CD4-positive, alpha-beta T cell treated with Interleukin-6 at 100 ng/mL for 8 hours (primary cell): ENCODE data around the gene NEK6.

ENCODE experiments used
- DNase-seq: peaks from one replicate; pipeline ENCODE4 v3.0.0-alpha.2; 2020; ENCODE audit warnings: mixed read lengths, low spot score

Gene NEK6

DNA sequence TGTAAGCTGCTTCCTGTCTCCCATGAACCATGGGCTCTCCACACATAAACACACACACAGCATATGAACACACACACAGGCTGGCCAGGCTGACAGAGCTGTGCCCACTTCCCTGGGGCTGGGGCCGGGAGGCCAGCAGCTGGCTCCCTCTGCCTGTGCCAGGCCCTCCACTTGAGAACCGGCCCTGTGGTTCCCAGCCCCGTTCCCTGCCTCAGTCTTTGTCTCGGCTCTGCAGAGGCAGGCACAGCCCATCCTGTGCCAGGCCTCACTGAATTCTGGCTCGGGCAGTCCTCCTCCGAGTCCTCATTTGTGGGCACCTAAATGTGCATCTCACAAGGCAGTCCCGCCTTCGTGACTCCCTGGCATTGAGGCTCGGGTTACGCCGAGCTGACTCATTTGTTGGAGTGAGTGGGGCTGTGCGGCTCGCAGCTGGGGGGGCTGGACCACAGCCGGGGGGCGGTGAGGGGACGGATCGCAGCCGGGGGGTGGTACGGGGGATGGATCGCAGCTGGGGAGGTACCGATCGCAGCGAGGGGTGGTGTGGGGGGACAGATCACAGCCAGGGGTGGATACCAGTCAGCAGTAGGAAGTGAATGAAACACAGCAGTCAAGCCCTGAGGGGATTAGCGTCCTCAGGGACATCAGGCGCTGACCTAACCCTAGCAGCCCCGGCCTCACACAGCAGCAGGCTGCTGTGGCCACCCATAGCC, 85.2 kb downstream of the NEK6 start:
- no peak for DNase-seq

DNA sequence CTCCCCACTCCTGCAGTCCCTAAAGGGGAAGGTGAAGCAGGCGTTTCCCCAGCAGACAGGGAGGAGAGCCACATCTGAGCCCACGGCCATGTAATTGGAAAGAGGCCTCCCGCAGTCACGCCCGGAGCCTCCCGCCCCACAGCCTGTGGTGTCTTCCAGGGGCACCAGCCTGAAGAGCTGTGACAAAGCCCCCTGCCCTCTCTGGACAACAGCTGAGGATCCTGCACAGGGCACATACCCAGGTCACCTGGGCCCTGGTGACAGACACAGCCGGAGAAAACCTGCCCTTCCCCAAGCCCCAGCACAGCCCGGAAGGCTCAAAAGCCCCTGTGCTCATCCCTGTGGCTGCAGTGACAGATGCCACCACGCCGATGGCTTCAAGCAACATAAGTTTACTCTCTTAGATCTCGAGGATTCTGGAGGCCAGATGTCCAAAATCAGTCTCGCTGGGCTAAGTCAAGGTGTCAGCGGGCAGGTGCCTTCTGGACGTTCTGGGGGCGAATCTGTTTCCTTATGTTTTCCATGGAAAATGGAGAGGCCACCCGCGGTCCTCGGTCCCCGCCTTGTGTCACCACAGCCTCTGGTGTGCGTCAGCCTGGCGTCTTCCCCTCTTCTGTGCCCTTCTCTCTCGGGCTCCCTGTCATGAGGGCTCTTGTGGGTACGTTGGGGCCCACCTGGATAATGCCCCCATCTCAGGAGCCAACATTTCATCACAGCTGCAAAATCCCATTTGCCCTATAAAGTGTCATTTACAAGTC, 86.0 kb downstream of the NEK6 start:
- DNase-seq: no peak

DNA sequence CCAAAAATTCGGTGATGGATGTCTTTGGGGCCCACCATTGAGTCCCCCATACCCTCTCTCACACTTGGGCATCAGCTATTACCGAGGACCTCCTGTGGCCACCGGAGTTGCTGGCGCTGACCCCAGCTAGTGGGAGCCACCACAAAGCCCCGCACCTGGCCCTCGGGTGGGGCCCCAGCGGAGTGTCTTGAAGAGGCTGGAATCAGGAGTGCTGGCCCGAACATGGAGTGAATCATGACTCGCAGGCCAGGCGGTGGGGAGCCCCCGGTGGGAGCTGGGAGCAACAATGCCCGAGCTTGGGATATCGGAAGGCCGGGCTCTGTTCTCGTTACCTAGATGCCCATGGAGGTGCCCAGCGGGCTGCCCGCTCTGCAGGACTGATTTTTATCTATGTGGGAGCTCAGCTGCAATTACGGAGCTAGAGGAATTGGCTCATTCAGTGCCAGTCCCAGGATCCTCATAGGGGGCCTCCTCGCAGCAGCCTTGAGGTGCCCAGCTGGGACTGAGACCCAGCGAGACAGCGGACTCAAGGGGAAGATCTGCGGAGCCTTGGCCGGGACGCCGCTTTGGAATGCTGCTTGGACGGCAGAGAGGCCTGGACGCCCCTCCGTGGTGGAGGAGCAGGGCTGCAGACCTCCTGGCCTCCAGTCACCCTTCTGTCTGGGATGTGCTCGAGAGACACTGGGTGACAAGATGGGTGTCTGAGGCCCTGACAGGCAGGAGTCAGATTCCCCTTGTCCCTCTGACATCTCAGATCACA, 86.7 kb downstream of the NEK6 start:
- DNase-seq: no peak

DNA sequence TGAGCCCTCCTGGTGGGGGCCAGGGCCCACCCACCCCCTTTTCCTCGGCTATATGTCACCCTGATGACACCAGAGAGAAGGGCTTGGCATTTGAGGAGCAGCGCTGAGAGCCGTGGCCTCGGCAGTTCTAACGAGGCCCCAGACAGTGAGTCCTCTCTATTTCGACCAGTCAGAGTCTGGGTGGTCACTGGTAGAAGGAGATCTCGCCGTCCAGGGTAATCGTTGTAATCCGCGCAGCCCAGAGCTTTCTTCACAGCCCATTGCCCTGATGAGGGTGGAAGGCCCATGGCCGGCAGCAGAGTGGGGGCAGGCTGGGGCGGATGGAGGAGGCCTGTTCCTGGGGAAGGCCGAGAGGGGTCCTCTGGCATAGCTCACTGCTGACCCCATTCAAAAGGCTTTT, 87.3 kb downstream of the NEK6 start:
- no peak for DNase-seq

DNA sequence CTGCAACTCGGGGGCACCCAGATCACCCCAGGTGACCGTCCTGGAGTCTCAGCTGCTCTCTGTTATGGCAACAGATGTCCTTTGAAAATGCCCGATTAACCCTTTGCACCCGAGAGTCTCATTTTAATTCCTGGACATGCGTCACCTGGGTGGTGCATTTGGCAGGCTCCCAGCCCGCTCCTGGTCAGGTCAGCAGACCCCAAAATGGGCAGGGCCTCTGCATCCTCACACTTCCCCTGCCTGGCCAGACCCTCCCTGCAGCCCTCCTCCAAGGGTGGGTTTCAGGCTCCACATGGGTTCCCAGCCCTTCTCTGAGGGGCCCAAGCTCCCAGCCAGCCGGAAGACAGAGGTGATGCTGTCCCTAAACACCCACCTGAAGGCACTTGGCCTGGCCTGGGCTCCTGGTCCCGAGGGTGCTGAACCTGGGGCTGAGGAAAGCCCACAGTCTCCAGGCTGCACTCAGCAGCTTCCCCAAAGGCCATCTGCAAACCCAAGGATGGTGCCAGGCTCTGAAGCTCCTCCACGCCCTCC, 88.1 kb downstream of the NEK6 start:
- DNase-seq: no peak

DNA sequence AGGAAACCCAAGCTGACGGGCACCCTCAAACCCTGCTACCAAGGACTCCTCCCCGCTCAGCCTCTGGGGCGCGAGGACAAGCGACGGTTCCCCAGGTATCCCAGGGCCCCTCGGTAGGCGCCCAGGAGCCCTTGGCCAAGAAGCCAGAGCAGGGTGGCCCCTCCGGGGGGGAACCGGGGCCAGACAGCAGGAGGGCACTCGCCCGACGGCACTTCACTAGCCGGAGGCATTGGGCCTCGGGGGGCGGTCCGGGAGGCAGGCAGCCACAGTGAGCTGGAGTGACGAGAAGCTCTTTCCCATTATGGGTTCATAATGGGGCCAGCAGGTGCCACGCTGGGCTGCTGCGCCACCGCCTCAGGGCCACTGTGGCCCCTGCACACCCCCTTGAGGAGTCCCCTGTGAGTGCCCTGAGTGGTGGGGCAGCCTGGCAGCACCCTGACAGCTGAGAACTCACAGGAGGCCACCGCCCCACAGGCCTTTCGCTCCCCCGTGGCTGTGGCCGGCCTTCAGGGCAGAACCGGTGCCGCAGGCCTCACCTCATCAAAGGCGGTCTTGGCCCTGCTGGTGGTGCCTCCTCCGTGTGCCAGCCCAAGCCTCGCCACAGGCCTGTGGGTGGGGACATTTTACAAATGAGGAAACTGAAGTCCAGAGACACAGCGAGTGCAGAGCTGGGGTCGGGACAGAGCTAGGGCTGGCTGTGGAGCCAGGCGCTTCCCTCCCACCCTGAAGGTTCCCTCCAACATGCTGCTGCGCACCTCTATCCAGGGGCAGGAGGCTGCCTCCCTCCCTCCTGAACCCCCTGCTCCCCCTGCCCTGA, 88.8 kb downstream of the NEK6 start:
- no peak for DNase-seq

DNA sequence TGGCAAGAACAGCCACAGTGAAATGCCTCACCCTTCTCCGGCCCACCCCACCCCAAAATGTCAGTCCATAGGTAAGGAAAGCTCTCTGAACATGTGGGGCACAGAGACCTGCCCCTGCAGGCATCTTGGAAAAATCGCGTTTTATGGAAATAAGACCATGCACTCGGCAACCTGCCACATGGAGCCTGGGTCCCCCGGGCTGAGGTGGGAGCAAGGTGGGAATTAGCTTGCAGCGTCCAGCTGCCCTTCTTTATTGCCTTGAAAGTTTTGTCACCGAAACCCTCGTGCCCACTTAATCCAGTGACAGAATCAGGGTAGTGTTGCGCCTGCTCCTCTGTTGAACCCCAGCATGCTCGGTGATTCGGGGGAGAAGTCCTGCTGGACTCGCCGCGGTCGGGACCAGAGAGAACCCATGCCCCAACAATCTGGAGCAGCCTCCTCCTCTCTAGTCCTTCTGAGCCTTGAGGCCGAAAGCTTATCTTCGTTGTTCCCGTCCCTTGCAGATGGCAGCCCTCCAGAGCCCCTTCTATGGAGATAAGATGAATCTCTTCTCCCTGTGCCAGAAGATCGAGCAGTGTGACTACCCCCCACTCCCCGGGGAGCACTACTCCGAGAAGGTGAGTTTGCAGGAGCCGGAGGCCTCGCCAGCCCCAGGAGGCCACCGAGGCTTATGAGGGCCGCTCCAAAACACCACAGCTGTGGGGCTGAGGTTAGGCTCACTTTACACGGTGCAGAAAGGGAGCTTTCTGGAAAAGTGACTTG, 89.6 kb downstream of the NEK6 start:
- DNase-seq: no peak

DNA sequence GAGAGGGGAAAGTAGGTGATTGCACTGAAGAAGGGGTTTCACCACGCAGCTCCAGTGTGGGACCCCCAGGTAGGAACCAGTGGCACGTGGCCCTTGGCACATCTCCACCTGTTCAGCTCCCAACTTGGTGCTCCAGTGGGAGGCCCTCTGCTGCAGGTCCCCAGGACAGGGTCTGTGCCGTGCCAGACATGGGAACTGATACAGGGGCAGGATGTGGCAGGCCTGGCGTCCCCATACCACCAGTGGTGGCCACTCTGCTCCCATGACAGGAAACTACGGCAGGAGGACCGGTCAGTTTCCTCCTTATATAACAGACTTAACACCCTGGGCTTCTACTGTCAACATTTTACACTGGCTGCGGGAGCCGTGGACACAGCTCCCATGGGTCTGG, 90.2 kb downstream of the NEK6 start:
- no peak for DNase-seq

DNA sequence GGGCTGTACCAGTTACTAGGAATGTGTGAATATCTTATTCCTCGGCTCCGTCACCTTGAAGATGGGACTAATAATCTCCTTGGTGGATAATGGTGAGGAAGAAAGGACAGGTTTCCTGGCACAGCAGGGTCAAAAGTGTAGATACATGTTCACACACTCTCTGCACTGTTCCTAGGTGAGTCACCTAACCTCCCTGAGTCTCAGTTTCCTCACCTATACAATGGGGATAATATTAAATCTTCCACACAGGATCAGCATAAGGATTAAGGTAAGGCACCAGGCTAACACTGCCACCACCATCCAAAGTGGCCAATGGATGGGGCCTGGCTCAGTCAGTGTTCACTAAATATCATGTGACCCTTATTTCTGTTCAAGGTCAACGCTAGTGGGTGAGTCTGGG, 90.6 kb downstream of the NEK6 start:
- no peak for DNase-seq

DNA sequence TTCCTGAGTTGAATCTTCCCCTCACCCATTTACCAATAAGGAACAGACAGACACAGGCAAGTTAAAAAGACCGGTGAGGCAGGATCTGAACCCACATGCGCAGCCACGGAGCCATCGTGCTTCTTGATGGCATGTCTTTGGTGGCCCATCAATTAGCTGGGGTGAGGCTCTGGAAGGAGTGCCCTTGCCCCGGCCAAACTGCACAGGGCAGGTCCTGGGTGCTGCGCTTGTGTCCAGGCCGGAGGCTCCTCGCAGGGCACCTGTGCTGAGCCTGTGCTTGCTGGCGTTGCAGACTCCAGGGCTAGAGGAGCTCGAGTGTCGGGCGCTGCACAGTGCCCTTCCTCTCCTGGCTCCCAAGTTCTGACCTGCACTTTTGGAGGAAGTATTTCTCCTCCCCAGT, 91.1 kb downstream of the NEK6 start:
- DNase-seq: no peak

DNA sequence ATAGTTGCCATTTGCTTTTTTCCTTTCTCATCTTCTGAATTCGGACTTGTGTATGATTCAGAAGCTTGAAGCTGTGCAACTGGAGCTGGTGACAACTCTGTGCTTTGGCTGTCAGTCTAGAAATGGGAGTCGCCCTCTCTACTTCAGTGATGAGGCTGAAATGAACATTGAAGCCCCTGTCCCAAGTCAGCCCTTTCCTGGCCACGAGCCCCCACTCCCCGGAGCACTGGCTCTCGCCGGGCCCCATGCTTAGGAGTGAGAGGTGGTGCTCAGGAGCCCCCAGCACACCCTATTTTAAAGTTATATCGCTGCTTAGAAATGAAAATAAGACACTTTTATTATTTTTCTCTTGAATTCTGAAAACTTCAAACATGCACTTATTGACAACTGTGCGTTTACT, 91.5 kb downstream of the NEK6 start:
- no peak for DNase-seq

DNA sequence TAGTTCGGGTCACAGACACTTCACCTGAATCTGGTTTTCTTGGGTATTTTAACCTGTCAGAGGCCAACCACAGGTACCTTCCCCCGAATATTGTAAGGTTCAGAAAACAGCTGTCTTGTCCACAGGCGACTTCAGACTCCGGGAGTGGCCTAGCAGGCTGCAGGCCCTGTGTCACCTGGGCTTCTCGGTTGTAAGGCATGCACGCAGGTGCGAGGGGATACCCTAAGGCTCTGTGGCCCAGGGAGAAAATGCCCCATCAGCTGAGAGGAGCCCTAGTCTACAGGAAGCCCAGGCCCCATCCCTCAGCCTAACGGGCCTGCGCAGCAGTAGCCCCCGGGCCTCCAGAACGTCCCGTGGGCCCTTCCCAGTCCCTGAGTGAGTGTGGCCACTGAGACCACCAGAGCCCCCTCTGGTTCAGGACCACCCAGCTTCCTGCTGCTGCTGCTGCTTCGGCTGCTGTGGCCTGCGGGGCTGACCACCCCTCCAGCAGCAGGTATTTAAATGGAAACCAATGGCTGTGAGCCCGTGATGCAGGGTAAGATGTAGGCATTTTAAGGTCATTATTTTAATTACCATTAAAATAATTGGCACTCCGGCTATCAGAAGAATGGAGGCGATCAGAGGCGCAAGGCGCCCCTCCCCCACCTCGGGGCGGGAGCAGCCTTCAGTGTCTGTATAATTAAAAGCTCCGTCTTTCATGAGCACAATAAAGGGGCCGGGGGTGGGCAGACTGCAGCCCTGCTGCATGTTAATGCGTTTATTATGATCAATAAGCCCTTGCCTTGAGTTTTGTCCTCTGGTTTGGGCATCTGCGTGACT, 92.1 kb downstream of the NEK6 start:
- no peak for DNase-seq

DNA sequence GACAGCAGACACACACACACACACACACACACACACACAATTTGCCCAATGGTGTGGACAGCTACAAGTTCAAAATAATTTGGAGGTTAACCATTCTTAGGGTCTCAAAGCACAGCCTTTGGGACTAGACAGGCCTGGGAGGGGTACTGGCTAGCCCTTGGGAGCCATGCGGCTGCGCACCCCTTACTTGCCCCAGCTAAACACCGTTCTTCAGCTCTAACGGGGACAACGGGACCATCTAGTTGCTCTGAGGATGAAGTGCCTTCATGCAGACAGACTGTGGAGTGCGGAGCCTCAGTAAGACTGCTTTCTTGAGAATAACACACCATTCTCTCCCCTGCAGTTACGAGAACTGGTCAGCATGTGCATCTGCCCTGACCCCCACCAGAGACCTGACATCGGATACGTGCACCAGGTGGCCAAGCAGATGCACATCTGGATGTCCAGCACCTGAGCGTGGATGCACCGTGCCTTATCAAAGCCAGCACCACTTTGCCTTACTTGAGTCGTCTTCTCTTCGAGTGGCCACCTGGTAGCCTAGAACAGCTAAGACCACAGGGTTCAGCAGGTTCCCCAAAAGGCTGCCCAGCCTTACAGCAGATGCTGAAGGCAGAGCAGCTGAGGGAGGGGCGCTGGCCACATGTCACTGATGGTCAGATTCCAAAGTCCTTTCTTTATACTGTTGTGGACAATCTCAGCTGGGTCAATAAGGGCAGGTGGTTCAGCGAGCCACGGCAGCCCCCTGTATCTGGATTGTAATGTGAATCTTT, 92.9 kb downstream of the NEK6 start:
- no peak for DNase-seq

DNA sequence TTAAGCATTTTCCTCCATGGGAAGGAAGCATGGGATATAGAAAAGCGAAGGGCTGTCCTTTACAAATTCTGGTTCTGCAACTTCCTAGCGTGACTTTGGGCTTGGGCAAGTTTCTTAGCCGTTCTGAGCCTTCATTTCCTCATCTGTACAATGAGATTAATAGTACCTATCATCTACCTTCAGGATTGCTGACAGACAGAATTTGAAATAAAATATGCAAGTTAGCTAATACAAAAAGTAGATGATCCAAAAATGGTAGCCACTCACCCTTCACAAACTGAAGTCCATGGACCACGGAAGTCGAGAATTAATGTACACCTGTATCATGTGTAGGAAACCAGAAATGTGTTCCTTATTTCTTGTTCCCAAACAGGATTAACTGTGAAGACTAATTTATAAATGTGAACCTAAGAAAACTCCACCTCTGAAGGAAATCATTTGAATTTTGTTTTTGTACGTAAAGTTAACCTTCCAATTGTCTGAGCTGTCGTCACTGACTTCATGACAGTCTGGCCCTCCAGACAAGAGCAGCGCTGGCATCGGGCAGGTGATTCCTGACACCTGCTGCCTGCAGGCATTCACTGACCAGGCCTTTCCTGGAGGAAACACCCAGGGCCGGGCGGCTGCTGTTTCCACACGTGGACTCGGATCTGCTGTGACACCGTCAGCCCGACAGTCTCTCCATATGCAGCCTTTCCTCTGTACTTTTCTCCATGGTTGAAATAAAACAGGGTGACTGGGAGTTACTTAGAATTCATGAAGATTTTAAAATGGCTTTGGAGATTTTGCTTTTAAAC, 94.1 kb downstream of the NEK6 start:
- no peak for DNase-seq

DNA sequence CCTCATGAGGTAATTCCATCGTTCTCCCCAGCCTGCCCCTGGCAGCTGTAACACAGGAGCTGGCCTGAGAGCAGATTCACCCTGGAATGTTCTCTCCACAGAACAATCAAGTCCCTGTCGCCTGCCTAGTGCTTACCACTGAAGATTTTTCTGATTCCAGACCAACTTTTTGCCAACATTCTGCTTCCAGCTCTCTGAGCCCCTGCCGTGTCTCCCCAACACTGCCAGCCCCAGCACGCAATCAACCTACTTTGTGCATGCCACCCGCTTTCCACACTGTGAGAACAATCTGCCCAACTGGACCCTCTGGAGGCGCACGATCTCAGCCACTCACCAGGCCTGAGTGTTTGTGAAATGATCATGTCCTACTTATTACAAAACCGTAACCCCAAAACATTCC, 94.9 kb downstream of the NEK6 start:
- DNase-seq: no peak

DNA sequence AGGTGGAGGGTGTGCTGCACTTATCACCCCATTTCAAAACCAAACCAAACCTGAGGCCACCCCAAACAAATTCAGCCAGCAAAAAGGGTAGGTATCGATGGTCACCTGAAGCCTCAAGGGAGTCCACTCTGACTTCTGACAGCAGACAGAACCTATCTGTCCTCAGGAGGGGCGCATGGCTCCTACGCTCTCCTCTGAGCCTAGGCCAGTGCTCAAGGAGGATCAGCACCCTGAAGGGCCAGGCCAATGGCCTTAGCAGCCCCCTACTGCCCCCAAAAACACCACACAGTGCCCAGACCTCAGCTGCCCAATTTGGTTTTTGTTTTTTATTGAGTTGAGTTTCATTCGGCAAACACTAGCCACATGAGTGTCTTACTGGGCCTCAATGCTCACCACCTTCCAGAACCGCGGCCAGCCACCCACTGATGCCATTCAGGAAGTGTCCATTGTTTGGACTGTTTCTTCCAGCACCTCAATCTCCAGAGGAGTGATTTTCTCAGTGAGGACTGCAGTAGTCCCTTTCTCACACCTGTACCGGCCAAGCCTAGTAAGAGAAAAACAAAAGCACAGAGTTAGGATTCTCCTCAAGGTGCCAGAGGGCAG, 95.5 kb downstream of the NEK6 start:
- DNase-seq: no peak

DNA sequence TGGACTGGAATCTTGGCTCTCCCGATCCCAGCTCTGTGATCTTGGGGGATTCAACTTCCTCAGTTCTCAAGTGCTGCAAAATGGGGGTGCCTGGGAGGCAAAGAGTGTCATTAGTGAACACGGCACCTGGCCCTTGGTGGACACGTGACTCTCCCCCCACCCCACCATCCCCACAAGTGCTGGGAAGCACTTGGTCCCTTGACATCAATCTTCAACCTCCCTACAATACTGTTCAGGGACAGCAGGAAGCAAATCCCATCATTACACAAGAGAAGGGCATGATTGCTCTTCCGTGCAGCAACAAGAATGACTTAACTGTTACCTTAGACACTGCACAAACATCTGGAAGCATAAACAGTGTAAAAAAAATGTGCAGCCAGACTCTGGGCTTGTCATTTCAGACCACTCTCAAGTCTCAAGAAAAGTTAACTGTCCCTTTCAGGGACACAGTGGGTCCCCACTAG, 96.1 kb downstream of the NEK6 start:
- no peak for DNase-seq

DNA sequence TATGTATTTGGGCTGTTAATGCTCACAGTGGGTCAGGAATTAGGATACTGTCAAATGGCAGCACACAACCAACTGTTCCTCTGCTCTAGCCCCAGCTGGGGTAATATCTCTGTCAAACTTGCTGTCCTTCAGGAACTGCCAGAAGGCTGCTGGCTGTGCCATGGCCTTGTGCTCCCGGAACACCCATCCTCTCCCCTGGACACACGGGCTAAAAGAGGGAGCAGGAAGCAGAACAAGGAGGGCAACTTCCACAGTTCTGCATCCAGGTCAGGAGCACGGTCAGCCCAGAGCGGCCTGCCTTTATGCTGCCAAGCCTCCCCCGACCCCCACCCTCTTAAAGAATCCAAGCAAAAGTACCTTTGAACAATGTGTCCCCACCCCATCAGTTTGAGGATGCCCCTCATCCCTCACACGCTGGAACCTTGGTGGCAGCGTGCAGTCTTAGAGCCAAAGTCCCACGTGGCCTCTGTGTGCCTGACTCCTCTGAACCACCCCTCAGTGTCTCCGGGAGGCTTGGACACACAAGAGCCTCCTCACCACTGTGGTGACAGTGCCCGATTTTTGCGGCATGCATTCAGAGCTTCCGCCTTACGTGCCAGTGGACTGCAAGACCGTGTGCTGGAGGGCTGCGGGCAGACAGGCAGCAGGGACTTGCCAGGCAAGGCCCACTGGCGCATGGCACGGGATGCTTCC, 96.7 kb downstream of the NEK6 start:
- no peak for DNase-seq
